Activated CD8-positive, alpha-beta T cell treated with anti-CD3 and anti-CD28 coated beads, Interleukin-2, amount 10 ng/mL, durations not matched to agents 7 days and 5 days (primary cell): ENCODE data around the gene PEBP1. TPM values are rescaled to one million over a fixed set of nuclear protein-coding genes. Genes with fewer than 3 reads are reported as not detected.
A peak's percentile ranks its signal among the peaks of the same experiment; 100 is the strongest.

Experiments
- ATAC-seq: fragments of 150-1000 bp; cut with Tn5 transposase; one replicate; pipeline ENCODE4 v1.10.0; 2021; ENCODE audit warnings: moderate library complexity
- CTCF ChIA-PET: fragments of 350-600 bp; sonication (Branson Sonifier 250); formaldehyde crosslinking; loops from one replicate; lab custom pipeline; 2021; ENCODE audit warnings: antibody characterized with exemption; lab: Charles Lee
- POLR2A ChIA-PET: fragments of 350-600 bp; sonication (Branson Sonifier 250); formaldehyde crosslinking; loops from one replicate; lab custom pipeline; 2021; ENCODE audit warnings: antibody characterized with exemption; lab: Charles Lee
- DNase-seq: peaks from one replicate; pipeline ENCODE4 v3.0.0-alpha.2; 2020
- H3K27ac Mint-ChIP-seq: one replicate; pipeline ENCODE4 v1.8.0; 2021; ENCODE audit warnings: mild to moderate bottlenecking, mixed read lengths
- H3K27me3 Mint-ChIP-seq: one replicate; pipeline ENCODE4 v1.8.0; 2021; ENCODE audit warnings: low read depth, mixed read lengths
- H3K36me3 Mint-ChIP-seq: one replicate; pipeline ENCODE4 v1.8.0; 2021; ENCODE audit warnings: low read depth, mixed read lengths
- H3K4me1 Mint-ChIP-seq: one replicate; pipeline ENCODE4 v1.8.0; 2021; ENCODE audit warnings: low read depth, mixed read lengths
- H3K4me3 Mint-ChIP-seq: one replicate; pipeline ENCODE4 v1.8.0; 2021; ENCODE audit warnings: mild to moderate bottlenecking, mixed read lengths
- H3K9me3 Mint-ChIP-seq: one replicate; pipeline ENCODE4 v1.8.0; 2022; ENCODE audit warnings: mixed read lengths; ENCODE audit not compliant: insufficient read depth
- total RNA-seq, 2 experiments: library from RNA; stranded (reverse); gene quantifications; one replicate each; pipeline ENCODE4 v1.2.3, GENCODE V29; 2021

The PEBP1 gene
- total RNA-seq, 2 experiments from 2014 or later = 115 to 118 TPM

DNA sequence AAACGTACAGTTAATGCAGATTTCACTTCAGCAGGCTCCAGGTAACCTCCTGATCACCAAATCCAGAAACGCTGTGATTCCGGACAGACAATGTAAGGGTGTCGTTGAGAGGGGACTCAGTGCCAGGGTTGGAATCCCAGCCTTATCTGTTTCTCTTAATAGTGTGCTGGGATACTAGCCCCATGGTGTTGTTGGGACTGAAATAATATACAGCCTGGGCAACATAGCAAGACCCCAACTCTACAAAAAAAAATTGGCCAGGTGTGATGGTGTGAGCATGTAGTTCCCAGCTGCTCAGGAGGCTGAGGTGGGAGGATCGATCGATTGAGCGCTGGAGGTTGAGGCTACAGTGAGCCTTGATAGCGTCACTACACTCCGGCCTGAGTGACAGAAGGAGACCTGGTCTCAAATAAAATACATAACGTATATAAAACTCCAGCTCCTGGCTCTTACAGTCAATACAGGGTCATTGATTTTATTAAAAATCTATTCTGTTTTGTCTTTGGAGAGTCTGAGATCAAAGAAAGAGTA lies 1.3 kb downstream of the PEBP1 start:
- ATAC-seq (no peak), DNase-seq (no peak)
- H3K4me3 Mint-ChIP-seq = peak overlapping the region; percentile 94
- peak overlapping the region; percentile 72 for H3K27ac Mint-ChIP-seq
- peaks cover 24% of the 10 kb centered on the region for H3K4me1 Mint-ChIP-seq
- no peaks in the 10 kb centered on the region for H3K9me3 Mint-ChIP-seq
- no peaks in the 10 kb centered on the region for H3K27me3 Mint-ChIP-seq
- ChIA-PET CTCF (interaction anchor here (1.6 to 2.8 kb wide), 4 partner anchors 16 to 239 kb away, joined by 5 to 17 read pairs (median 6); partner anchors contain the start of gene SUDS3), POLR2A (interaction anchor here (0.7 to 1.6 kb wide), 2 partner anchors 75 to 262 kb away, joined by 3 to 4 read pairs; no protein-coding TSS in a partner anchor)
- H3K36me3 Mint-ChIP-seq = peaks cover 32% of the 10 kb centered on the region

DNA sequence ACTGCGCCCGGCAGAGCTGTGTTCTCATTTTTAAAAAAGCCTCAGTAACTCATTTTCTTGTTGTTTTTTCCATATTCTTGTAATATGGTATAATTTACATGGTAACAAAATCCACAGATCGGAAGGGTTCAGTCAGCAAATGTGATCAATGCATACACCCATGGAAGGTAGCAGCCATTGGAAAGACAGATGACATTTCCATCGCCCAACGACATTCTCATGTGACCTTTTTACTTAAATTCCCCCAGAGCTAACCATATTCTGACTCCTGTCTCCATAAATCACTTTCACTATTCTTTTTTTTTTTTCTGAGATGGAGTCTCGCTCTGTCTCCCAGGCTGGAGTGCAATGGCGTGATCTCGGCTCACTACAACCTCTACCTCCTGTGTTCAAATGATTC lies 4.9 kb downstream of the PEBP1 start:
- no peak overlapping the region for H3K4me3 Mint-ChIP-seq
- H3K4me1 Mint-ChIP-seq = peaks cover 22% of the 10 kb centered on the region
- ChIA-PET CTCF (interaction anchor here (1.1 to 1.6 kb wide), 3 partner anchors 19 to 235 kb away, joined by 3 to 7 read pairs (median 5); partner anchors contain the start of gene SUDS3), POLR2A (no interaction called here)
- no peaks in the 10 kb centered on the region for H3K27me3 Mint-ChIP-seq
- H3K36me3 Mint-ChIP-seq = peaks cover 55% of the 10 kb centered on the region
- ATAC-seq (no peak), DNase-seq (no peak)
- H3K27ac Mint-ChIP-seq = peak overlapping the region; percentile 20
- no peaks in the 10 kb centered on the region for H3K9me3 Mint-ChIP-seq

DNA sequence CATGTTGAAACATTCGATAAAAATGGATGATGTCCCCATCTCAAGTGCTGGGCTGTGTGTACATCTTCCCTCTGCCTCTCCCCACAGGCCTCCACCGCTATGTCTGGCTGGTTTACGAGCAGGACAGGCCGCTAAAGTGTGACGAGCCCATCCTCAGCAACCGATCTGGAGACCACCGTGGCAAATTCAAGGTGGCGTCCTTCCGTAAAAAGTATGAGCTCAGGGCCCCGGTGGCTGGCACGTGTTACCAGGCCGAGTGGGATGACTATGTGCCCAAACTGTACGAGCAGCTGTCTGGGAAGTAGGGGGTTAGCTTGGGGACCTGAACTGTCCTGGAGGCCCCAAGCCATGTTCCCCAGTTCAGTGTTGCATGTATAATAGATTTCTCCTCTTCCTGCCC lies 8.6 kb downstream of the PEBP1 start:
- H3K27me3 Mint-ChIP-seq = no peaks in the 10 kb centered on the region
- peaks cover 59% of the 10 kb centered on the region for H3K36me3 Mint-ChIP-seq
- ChIA-PET POLR2A (no interaction called here), CTCF (no interaction called here)
- DNase-seq (no peak), ATAC-seq (no peak)
- H3K4me1 Mint-ChIP-seq = peaks cover 3% of the 10 kb centered on the region
- H3K27ac Mint-ChIP-seq = no peak overlapping the region
- no peak overlapping the region for H3K4me3 Mint-ChIP-seq
- no peaks in the 10 kb centered on the region for H3K9me3 Mint-ChIP-seq

- Mint-ChIP-seq H3K27ac (peak overlapping the region; percentile 32), H3K4me1 (peaks cover 3% of the 10 kb centered on the region), H3K9me3 (no peaks in the 10 kb centered on the region), H3K36me3 (peaks cover 55% of the 10 kb centered on the region), H3K4me3 (no peak overlapping the region), H3K27me3 (no peaks in the 10 kb centered on the region)
- CTCF ChIA-PET = no interaction called here
- ATAC-seq (no peak), DNase-seq (no peak)
- POLR2A ChIA-PET = no interaction called here
Observed at GRCh38 chr12:118145113-118145797, 9.3 kb downstream of the PEBP1 start.

DNA sequence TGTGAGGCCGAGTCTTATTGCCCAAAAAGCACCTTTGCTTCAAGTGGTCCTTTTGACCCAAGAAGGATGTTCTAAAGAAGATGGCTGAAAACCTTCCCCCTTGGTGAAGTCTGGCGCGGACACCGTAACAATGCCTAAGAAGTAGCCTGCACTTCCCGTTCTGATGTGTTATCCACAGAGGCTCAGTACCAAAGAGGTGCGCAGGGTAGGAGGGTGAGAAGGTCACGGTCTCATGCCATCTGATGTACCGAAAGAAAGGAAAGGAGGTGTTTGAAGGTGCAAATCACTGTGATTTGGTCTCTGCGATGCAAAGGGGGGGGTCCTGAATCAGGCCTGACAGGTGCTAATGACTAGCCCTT lies 9.9 kb downstream of the PEBP1 start:
- no peaks in the 10 kb centered on the region for H3K9me3 Mint-ChIP-seq
- peaks cover 3% of the 10 kb centered on the region for H3K4me1 Mint-ChIP-seq
- POLR2A ChIA-PET = no interaction called here
- H3K27me3 Mint-ChIP-seq = no peaks in the 10 kb centered on the region
- DNase-seq = no peak
- ATAC-seq = no peak
- H3K4me3 Mint-ChIP-seq = no peak overlapping the region
- H3K27ac Mint-ChIP-seq = no peak overlapping the region
- peaks cover 53% of the 10 kb centered on the region for H3K36me3 Mint-ChIP-seq
- CTCF ChIA-PET = no interaction called here

DNA sequence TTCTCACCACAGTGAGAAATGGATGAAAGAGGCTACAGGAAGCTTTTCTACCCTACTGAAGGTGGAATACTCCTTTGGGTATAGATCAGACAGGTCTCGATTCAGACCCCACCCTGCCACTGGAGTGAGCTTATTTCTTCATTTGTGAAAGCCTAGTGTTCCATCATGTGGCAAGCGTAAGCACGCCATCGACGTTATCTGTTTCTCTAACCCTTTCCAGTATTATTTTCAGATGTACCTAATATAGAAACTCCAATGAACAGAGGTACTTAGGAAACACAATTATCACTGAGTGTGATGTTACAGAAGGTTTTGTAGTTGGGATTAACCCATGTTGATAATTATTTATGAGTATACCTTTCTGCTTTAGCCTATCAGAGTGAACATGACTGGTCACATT lies 12.4 kb downstream of the PEBP1 start:
- ATAC-seq (no peak), DNase-seq (no peak)
- Mint-ChIP-seq H3K9me3 (no peaks in the 10 kb centered on the region), H3K27ac (no peak overlapping the region), H3K4me1 (no peaks in the 10 kb centered on the region), H3K4me3 (no peak overlapping the region), H3K27me3 (no peaks in the 10 kb centered on the region), H3K36me3 (peaks cover 50% of the 10 kb centered on the region)
- POLR2A ChIA-PET = no interaction called here
- CTCF ChIA-PET = interaction anchor here (1.1 kb wide), 2 partner anchors 9 to 12 kb away, joined by 3 read pairs; partner anchors contain the start of gene PEBP1

- no peak overlapping the region for H3K27ac Mint-ChIP-seq
- CTCF ChIA-PET = no interaction called here
- POLR2A ChIA-PET = no interaction called here
- H3K27me3 Mint-ChIP-seq = no peaks in the 10 kb centered on the region
- ATAC-seq (no peak), DNase-seq (no peak)
- H3K36me3 Mint-ChIP-seq = peaks cover 33% of the 10 kb centered on the region
- H3K4me3 Mint-ChIP-seq = no peak overlapping the region
- H3K4me1 Mint-ChIP-seq = no peaks in the 10 kb centered on the region
- H3K9me3 Mint-ChIP-seq = no peaks in the 10 kb centered on the region
Observed at GRCh38 chr12:118150625-118151024, 14.7 kb downstream of the PEBP1 start.

- ChIA-PET CTCF (no interaction called here), POLR2A (no interaction called here)
- Mint-ChIP-seq H3K27ac (no peak overlapping the region), H3K9me3 (no peaks in the 10 kb centered on the region), H3K27me3 (no peaks in the 10 kb centered on the region), H3K4me1 (no peaks in the 10 kb centered on the region), H3K36me3 (peaks cover 29% of the 10 kb centered on the region), H3K4me3 (no peak overlapping the region)
- no peak for ATAC-seq
- DNase-seq = no peak
Observed at GRCh38 chr12:118151755-118152154, 15.8 kb downstream of the PEBP1 start.

DNA sequence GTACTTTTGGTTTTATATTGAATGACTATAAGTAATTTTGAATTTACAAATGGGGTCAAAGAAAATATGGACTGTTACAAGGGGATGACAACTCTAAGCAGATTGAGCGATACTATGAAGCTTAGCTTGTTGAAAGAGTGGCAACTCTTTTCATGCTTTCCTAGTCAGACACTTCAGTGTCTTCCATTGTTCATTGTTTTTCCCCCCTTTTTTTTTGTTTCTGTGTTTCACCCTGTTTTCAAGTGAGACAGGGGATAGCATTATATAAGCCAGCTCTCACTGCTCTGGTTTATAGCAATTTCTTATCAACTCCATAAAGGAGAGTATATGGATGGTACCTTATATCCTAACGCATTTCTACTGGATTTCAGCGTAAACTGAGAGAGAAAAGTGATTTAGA lies 24.6 kb downstream of the PEBP1 start:
- H3K36me3 Mint-ChIP-seq = peaks cover 30% of the 10 kb centered on the region
- no peak overlapping the region for H3K4me3 Mint-ChIP-seq
- CTCF ChIA-PET = interaction anchor here (0.9 to 1.3 kb wide), 3 partner anchors 22 to 216 kb away, joined by 3 to 4 read pairs (median 4); partner anchors contain the start of gene SUDS3
- POLR2A ChIA-PET = no interaction called here
- H3K27ac Mint-ChIP-seq = no peak overlapping the region
- H3K27me3 Mint-ChIP-seq = no peaks in the 10 kb centered on the region
- no peak for ATAC-seq
- no peaks in the 10 kb centered on the region for H3K9me3 Mint-ChIP-seq
- no peak for DNase-seq
- no peaks in the 10 kb centered on the region for H3K4me1 Mint-ChIP-seq

DNA sequence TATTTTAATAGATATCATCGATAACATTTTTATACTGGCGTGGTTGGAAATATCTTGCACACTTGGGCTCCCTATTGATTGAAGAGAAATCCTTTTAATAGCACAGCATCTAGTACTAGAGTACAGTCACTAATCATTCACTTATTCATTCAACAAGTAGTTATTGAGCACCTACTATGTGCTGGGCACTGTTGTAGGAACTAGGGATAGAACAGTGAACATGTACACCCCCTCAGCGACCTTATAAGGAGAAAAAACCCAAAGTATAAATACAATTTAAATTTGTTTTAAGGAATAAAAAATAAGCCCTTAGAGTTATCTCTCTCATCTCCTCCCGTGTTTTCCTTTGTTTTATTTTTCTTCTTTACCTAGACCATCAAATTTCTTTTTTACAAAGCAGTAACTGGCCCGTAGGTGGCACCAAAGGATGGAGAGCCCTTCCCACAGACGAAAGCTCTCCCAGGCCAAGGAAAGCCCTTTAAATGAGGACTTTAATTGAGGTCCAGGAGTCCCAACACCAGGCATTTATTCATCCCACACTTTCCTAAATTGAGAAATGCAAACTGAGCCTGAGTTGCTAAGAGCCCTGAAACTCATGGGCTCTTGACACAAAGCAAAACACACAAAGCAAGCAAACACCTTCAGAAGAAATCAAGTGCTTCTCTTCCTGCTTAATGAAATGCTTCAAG lies 29.0 kb downstream of the PEBP1 start:
- ChIA-PET POLR2A (no interaction called here), CTCF (interaction anchor here (0.9 to 5.7 kb wide), 8 partner anchors 10 to 307 kb away, joined by 3 to 33 read pairs (median 4); partner anchors contain the start of gene SUDS3)
- Mint-ChIP-seq H3K36me3 (peaks cover 53% of the 10 kb centered on the region), H3K4me1 (peaks cover 2% of the 10 kb centered on the region), H3K27ac (no peak overlapping the region), H3K9me3 (no peaks in the 10 kb centered on the region), H3K27me3 (no peaks in the 10 kb centered on the region), H3K4me3 (no peak overlapping the region)
- ATAC-seq (no peak), DNase-seq (no peak)

DNA sequence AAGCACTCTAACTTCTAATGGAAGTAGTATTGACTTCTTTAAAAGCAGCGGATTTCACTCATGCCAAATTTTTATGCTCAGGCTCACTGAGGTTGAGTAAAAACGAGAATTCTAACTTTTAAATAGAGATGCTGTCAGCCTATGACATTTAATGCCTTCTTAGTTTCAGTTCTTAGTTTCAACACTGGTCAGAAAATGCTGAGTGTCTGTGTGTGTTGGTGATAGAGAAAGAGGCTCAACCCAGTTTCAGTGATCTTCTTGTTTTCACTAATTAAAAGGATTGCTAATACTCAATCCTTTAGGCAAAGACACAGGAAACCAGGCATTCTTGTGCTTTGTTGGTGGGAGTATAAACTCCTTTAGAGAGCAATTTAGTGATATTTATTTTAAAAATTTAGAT lies 31.0 kb downstream of the PEBP1 start:
- Mint-ChIP-seq H3K4me3 (no peak overlapping the region), H3K27ac (no peak overlapping the region), H3K27me3 (no peaks in the 10 kb centered on the region), H3K4me1 (peaks cover 2% of the 10 kb centered on the region), H3K9me3 (no peaks in the 10 kb centered on the region), H3K36me3 (peaks cover 54% of the 10 kb centered on the region)
- ChIA-PET POLR2A (no interaction called here), CTCF (interaction anchor here (1.2 to 5.7 kb wide), 5 partner anchors 15 to 210 kb away, joined by 3 to 33 read pairs (median 12); partner anchors contain the start of gene SUDS3)
- ATAC-seq (no peak), DNase-seq (no peak)
